D341Med (cell line): ENCODE measurements around the gene DGCR2.
"Not testable (repeated sequence)": the region's sequence is repeated elsewhere in the genome, so short reads cannot be mapped to it uniquely, and the experiment has no call there.

Experiments used
- DNase-seq: peaks from one replicate; pipeline ENCODE4 v3.0.0; 2012; ENCODE audit warnings: low spot score

Gene DGCR2

GRCh38 chr22:19001204-19001603, 121.0 kb downstream of the DGCR2 start:
- no peak for DNase-seq

DNA sequence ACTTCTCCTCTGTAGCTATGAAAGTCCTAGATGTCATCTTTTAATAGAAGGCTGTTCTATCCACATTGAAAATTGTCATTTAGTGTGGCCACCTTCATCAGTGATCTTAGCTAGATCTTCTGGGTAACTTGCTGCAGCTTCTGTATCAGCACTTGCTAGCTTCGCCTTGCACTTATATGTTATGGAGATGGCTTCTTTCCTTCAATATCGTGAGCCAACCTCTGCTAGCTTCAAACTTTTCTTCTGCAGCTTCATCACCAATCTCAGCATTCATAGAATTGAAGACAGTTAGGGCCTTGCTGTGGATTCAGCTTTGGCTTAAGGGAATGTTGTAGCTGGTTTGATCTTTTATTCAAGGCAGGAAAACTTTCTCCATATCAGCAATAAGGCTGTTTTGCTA, 122.1 kb downstream of the DGCR2 start:
- DNase-seq = not testable (repeated sequence)

- DNase-seq = no peak
Observed at GRCh38 chr22:18999416-18999815, 122.8 kb downstream of the DGCR2 start.

GRCh38 chr22:18999008-18999407, 123.2 kb downstream of the DGCR2 start:
- no peak for DNase-seq

DNA sequence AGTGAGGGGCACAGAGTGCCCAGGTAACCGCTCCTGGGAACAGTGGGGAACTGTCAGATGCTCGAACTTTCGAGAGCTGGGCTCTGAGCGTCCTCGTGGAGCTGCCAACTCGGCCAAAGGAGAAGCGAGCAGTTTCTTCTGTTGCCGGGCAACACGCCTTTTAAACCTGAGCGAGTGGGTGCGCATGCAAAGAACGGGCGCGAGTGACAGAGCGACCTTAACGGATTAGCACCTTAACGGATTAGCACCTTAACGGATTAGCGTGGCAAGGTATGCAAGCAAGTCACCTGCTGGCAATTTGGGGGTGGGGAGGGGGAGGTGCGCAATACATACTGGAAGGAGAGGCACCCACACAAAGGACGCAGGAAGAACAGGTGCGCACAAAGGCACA, 124.3 kb downstream of the DGCR2 start:
- DNase-seq = no peak

DNA sequence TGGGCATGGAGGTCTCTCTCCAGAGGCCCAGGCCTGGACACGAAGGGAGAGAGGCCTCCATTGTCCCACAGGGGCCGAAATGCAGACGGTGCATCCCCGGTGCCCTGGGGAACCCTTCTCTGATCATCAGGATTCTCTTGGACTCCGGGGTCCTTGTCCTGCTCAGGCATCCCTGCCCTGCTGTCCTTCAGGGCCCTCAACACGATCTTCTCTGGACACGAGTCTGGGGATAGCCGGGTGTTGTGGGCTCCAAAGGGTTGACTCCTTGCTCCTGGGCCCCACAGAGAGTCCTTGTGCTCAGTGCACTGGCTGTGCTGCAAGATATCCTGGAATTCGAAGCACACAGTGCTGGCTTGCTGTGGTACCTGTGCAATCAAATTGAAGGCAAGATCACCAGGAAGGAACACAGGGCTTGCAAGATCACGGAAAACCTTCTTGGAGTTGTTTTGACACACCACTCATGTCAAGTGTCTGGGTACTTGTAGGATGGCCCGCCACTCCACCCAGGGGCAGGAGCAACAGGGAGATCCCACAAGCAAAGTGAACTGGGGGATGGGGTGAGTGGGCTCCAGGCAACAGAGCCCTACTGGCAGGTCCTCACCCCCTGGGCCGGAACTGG, 124.8 kb downstream of the DGCR2 start:
- no peak for DNase-seq

DNA sequence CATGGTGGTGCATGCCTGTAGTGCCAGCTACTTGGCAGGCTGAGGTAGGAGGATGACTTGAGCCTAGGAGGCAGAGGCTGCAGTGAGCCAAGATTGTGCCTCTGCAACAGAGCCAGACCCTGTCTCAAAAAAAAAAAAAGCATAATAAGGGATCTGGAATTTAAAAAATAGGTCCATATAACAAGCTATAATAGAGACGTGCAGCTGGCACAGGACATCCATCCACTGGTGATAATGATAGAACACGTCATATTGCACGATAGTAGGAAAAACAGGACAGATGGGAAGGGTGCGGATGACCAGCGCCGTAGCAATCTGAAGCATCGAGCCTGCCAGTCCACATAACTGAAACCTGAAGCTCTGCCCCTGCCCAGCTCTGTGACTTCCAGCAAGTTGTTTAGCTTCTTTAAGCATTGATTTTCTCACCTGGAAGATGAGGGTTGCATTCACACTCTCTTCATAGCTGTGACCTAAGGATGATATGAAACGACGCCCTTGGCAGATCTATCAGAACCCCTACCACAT, 125.8 kb downstream of the DGCR2 start:
- DNase-seq = no peak

DNA sequence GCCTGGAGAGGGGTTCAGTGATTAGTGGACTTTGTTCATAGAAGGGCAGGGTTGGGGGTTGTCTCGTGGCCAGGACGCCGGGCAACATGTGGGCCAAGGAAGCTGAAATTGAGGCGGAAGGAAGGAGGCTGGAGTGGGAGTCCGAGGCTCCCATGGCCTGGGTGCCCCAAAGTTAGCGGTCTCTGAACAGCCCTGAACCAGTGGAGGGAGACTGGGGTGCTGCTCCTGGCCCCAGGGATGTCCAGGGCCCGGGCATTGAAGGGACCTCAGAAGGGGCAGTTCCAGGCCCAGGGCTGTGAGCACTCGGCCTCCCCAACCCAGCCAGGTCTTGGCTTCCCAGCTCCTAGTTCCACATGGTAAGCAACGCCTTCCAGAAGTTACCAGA, 126.9 kb downstream of the DGCR2 start:
- no peak for DNase-seq

DNA sequence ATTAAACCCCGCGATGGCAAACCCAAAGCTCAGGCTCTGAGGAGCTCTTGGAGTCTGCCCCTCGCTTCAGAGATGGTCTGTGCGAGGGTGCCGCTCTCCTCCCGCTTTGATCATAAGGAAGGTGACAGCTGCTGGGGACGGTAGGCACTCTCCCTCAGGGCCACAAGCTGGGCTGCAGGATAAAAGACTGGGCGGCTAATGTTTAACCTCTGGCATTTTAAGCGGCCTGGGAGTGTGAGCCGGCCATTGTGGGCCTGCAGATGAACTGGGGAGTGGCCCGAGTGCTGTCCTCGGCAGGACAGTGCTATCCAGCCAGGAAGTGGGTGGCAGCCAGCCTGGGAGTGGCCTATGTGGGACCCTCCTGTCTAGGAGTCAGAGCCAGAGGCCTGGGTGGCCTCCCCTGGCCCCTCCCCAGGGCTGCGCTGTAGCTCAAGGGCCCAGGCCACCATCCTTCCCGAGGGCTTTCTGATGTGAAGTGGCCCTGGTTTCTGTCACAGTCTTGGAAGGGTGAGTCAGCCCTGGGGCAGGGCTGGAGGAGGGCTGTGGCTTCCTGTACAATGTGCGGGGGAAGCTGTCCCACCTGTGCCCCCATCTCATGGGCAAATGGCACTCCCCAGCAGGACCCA, 127.4 kb downstream of the DGCR2 start:
- DNase-seq = no peak

GRCh38 chr22:18994056-18994455, 128.2 kb downstream of the DGCR2 start:
- DNase-seq = no peak

DNA sequence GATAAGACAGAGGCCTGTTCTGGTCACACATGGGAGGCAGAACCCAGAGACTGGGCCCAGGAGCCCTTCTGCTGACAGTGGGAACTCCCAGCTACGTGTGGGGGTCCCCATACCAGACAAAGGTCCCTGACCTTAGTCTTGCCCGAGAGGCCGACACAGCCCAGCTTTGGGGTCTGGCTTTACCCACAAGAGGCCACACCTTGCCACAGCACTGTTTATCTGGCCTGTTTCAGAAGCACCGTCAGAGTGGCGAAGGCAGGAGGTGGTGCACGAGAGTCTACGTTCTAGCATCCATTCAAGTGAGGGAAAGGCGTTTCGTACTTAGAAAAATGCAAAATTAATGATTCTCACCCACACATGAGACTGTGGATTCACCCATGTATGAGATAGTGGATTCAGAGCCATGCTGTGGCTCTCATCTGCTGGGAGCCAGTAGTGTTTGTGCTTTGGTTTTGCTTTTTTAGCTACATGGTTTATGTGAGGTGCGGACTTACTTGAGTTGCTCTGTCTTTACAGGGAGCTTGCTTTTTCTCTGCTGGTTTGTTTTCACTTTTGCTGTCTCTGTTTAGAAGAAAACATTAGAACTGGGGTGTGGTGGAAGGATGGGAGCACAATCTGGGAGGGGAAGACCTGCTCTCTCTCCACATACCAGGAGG, 129.5 kb downstream of the DGCR2 start:
- no peak for DNase-seq

DNA sequence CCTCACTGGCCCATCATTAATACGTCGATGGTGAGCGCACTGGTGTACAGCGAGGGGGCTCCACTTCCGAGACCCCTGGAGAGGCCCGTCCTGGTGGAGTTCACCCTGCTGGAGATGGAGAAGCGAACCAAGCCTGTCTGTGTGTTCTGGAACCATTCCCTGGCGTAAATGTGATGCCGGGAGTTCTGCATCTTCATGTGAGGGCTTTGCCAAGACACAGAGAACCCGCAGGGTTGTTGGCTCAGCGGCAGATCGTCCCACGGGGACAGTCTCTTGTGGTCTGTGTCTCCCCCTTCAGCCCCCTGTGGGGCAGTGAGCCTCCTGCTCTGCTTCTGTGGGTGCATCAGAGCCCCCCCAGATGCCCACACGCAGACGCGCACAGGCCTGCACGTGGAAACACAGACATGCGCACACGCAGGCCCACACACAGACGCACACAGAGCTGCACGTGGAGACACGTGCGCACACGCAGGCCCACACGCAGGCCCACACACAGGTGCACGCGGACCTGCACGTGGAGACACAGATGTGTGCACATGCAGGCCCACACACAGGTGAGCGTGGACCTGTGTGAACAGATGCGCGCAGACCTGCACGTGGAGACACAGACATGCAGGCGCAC, 130.3 kb downstream of the DGCR2 start:
- no peak for DNase-seq

DNA sequence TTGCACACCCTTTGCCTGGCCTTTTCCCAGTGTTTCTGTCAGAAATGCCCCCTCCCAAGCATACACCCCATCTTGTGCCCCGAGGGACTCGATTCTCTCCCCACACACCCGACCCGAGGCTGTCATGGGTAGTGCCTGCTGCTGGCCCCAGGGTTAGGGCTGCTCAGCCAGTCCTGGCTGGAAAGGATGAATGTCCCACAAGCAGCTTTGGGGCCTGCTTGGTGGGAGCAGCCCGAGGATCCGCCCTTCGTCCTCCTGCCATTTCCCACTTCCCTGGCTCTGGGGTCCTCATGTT, 131.1 kb downstream of the DGCR2 start:
- no peak for DNase-seq

- DNase-seq = no peak
Observed at GRCh38 chr22:18990355-18991137, 131.7 kb downstream of the DGCR2 start.

DNA sequence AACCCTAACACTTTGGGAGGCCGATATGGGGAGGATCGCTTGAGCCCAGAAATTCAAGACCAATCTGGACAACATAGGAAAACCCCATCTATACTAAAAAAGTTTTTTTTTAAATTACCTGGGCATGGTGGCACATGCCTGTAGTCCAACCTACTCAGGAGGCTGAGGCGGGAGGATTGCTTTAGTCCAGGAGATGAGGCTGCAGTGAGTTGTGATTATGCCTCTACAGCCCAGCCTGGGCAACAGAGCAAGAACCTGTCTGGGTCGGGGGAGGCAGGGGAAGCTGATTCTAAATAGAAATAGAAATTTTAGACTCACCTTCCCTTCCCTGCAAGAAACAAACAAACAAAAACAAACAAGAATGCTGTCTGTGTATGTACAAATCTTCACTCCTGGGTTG, 133.3 kb downstream of the DGCR2 start:
- DNase-seq = no peak

- DNase-seq = peak; percentile 58
Observed at GRCh38 chr22:18987765-18988164, 134.4 kb downstream of the DGCR2 start.

GRCh38 chr22:18987114-18987513, 135.1 kb downstream of the DGCR2 start:
- DNase-seq = not testable (repeated sequence)
